Raji (cell line): ENCODE results near the gene TAMALIN.

ENCODE experiments used
- POLR2A ChIP-seq: IDR thresholded peaks from 2 replicates; pipeline ENCODE4 v1.6.1; 2011; ENCODE audit warnings: low read depth, low read length, control low read depth; ENCODE audit not compliant: insufficient read depth

Gene TAMALIN

DNA sequence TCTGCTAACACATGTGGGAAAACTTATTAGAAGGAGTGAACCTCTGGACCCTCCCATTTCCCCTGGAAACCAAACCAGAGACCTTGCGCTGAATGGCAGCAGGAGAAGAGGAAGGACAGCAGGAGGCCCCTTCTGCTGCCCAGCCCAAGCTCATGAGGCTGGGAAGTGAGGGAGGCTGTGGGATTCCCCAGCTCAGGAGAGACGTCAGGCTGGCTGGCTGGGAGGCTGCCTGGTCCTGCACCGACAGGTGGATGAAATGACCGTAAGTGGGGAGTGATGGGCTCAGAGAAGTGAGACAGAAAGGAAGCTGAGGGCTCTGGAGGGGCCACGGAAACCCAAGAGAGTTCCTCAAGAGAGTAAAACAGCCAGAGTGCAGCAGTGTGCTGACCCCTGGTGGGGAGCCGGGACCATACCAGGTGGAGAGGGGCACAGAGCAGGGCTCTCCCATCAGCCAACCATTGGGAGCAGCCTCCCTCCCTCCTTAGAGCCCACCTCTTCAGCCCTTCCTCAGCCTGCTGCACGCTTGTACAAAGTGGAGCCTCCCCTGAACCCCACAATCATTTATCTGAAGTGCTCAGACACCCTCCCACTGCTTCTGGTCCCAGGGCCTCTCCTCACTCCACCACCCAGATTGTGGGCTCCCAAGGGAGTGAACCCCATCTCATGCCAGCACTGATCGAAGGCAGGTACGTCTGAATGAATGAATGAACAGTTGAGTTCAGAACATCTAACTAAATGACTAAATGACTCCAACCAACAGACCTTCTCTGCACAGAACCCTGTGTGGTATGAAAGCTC is 14.0 kb downstream of the TAMALIN start:
- no peak for TF ChIP-seq POLR2A

DNA sequence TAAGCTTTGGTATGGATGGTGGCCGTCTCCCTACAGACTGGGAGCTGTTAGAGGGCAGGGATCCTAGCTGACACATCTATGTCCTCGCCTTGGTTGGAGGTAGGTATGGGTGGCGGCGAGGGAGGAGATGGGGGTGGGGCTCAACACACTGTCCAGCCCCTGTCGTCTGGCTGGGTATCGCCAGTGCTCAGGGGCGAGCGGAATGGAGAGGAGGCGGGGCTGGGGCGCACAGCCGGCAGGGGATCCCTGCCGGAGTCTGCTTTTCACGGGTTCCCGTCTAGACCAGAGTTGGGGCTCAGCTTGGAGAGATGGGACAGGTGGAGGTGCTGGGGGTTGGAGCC is 16.1 kb downstream of the TAMALIN start:
- TF ChIP-seq POLR2A = no peak

GRCh38 chr12:52023182-52023975 is 16.6 kb downstream of the TAMALIN start:
- no peak for TF ChIP-seq POLR2A

- no peak for TF ChIP-seq POLR2A
Measured at GRCh38 chr12:52023976-52024688, 17.4 kb downstream of the TAMALIN start.

DNA sequence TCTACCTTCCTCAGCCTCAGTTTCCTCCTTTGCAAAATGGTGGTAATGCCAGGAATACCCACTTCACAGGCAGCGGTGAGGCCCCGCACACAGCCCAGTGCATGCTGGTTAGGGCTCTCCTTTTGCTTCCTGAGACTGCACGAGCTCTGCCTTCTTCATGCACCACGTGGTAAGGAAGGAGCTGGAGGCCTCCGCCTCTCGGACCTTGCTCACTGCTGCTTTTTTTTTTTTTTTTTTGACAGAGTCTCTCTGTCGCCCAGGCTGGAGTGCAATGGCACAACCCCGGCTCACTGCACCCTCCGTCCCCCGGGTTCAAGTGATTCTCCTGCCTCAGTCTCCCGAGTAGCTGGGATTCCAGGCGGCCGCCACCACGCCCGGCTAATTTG is 18.1 kb downstream of the TAMALIN start:
- no peak for TF ChIP-seq POLR2A

GRCh38 chr12:52026263-52026662 is 19.5 kb downstream of the TAMALIN start:
- no peak for TF ChIP-seq POLR2A

- no peak for TF ChIP-seq POLR2A
Measured at GRCh38 chr12:52027085-52027843, 20.5 kb downstream of the TAMALIN start.

- no peak for TF ChIP-seq POLR2A
Measured at GRCh38 chr12:52029685-52030084, 22.9 kb downstream of the TAMALIN start.

GRCh38 chr12:52032446-52032803 is 25.7 kb downstream of the TAMALIN start:
- no peak for TF ChIP-seq POLR2A

DNA sequence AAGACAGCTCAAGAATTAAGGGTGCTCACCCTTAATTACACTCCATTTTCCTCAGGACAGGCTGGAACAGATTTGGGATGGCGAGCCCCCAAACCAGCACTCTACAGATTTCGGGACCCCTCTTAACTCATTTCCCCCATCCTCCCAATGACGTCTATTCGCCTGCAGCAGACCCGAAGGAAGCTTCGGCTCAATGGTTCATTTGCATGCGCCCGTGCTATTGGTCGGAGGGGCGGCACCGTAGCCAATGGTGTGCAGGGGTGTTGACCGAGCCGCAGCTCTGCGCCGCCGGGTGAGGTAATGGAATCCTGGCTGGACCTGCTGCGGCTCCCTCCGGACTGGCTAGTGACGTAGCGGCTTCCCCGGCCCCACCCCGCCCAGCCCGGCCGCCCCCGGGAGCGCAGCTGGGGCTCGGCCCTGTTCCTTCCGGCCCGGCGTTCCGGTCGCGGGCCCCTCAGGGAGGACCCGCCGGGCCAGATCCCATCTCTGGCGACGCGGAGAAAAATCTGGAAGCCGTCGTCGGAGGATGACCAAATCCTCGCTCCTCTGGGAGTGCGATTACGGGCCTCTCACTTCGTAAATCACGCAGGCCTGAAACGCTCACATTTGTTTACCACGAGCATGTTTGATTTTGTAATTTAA is 26.2 kb downstream of the TAMALIN start:
- TF ChIP-seq POLR2A = peak; percentile 36; the same call in 1 of the 2 replicates

- TF ChIP-seq POLR2A = no peak
Measured at GRCh38 chr12:52033446-52034140, 26.8 kb downstream of the TAMALIN start.

- TF ChIP-seq POLR2A = no peak
Measured at GRCh38 chr12:52035190-52035589, 28.4 kb downstream of the TAMALIN start.

DNA sequence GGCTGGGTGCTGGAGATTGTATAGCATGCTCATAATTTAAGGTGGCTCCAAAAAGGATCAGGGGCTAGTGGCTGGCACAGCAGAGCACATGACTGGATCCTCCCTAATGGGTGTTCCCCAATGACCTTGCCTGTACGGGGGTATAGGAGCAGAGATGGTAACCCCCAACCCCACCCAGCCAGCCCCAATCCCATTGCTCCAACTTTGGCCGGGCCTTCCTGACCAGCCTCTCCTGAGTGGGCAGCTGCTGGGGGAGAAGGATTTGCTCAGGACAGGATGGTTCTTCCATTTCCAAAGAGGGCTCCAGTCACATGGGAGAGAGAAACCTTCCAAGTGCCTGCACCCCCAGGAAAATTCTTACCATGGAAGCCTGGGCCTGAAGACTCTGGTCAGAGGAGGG is 29.2 kb downstream of the TAMALIN start:
- TF ChIP-seq POLR2A = no peak

DNA sequence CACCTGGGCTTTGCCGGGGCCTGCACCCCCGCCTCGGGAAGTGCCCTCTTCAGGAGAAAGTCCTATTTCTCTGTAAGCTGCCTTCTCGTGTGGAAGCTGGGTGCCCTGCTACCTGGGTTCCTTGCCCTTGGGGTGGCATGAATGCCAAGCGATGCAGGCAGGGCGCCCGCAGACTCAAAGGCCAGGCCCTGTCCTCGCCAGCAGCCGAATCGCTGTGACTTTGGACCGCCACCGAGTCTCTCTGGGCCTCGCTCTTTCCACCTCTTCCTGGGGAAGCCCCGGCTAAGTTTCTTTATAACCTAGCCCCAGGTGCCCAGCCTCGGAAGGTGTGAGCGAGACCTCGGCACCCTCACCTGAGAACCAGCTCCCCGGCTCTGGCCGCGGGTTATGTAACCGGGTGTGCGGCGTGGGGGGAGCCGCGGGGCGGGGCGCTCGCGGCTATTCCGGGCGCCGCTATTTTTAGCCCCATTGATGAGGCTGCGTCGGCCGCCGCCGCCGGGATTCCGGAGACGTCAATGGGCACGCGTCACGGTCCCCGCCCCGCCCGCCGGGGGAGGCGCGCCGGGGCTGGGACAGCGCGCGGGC is 29.9 kb downstream of the TAMALIN start:
- TF ChIP-seq POLR2A = no peak
